GM12865 (cell line): Measurements from ENCODE around the gene C2CD5.

Source experiments
- DNase-seq: peaks from one replicate; pipeline ENCODE4 v3.0.0; 2010; ENCODE audit warnings: low read depth
- H3K4me3 ChIP-seq: 2 replicates; pipeline ENCODE4 v1.5.1; 2011; ENCODE audit warnings: mild to moderate bottlenecking, low read depth, low read length, control low read depth
- CTCF ChIP-seq: IDR thresholded peaks from 2 replicates; pipeline ENCODE4 v1.5.1; 2011; ENCODE audit warnings: low read length, control low read depth, low read depth, inconsistent platforms; ENCODE audit not compliant: insufficient read depth; ENCODE audit errors: missing control alignments

C2CD5 gene

GRCh38 chr12:22473212-22473611 is 71.1 kb downstream of the C2CD5 start:
- H3K4me3 ChIP-seq, result no peak overlapping the region
- TF ChIP-seq CTCF, result no peak
- DNase-seq, result peak; percentile 35

- H3K4me3 ChIP-seq, result no peak overlapping the region
- no peak for TF ChIP-seq CTCF
- no peak for DNase-seq
These were observed 77.2 kb downstream of the C2CD5 start for GRCh38 chr12:22467190-22467589.

GRCh38 chr12:22463306-22463705 is 81.0 kb downstream of the C2CD5 start:
- DNase-seq, result no peak
- H3K4me3 ChIP-seq, result no peak overlapping the region
- TF ChIP-seq CTCF, result no peak

- no peak overlapping the region for H3K4me3 ChIP-seq
- DNase-seq, result no peak
- no peak for TF ChIP-seq CTCF
These were observed 82.6 kb downstream of the C2CD5 start for GRCh38 chr12:22461786-22462185.

- TF ChIP-seq CTCF, result peak; percentile 56
- DNase-seq, result peak; percentile 44
- no peak overlapping the region for H3K4me3 ChIP-seq
These were observed 84.4 kb downstream of the C2CD5 start for GRCh38 chr12:22459838-22460490.

GRCh38 chr12:22458298-22458937 is 85.9 kb downstream of the C2CD5 start:
- no peak for DNase-seq
- no peak for TF ChIP-seq CTCF
- no peak overlapping the region for H3K4me3 ChIP-seq

- no peak for DNase-seq
- TF ChIP-seq CTCF, result no peak
- H3K4me3 ChIP-seq, result no peak overlapping the region
These were observed 87.3 kb downstream of the C2CD5 start for GRCh38 chr12:22457085-22457484.
